Skeletal muscle tissue (tissue), 4 donors: ENCODE data around the gene HACL1. TPM values are rescaled to one million over a fixed set of nuclear protein-coding genes. Genes with fewer than 3 reads are reported as not detected.

ENCODE experiments used
- H3K27ac ChIP-seq: one replicate; pipeline ENCODE4 v1.7.0; 2013; ENCODE audit warnings: mild to moderate bottlenecking, low read depth, low read length, inconsistent platforms
- H3K27me3 ChIP-seq, 3 donors: one replicate each; pipeline ENCODE4 v1.7.0; 2013; ENCODE audit warnings: low read length in 3 of 3; ENCODE audit not compliant: control insufficient read depth in 3 of 3, insufficient read depth in 3 of 3
- H3K36me3 ChIP-seq, 3 donors: one replicate each; pipeline ENCODE4 v1.7.0; 2013; ENCODE audit warnings: low read length in 3 of 3; ENCODE audit not compliant: control insufficient read depth in 3 of 3, insufficient read depth in 3 of 3
- H3K4me1 ChIP-seq, 3 donors: one replicate each; pipeline ENCODE4 v1.7.0; 2013; ENCODE audit warnings: low read length in 3 of 3, mild to moderate bottlenecking in 3 of 3; ENCODE audit not compliant: control insufficient read depth in 3 of 3, insufficient read depth in 3 of 3
- H3K4me3 ChIP-seq, 3 donors: one replicate each; pipeline ENCODE4 v1.7.0; 2013; ENCODE audit warnings: low read length in 3 of 3
- H3K9ac ChIP-seq, 3 donors: one replicate each; pipeline ENCODE4 v1.7.0; 2013; ENCODE audit warnings: low read length in 3 of 3, mild to moderate bottlenecking in 3 of 3, moderate library complexity in 2 of 3, low read depth in 1 of 3
- H3K9me3 ChIP-seq, 3 donors: one replicate each; pipeline ENCODE4 v1.7.0; 2013; ENCODE audit warnings: low read length in 3 of 3; ENCODE audit not compliant: control insufficient read depth in 3 of 3
- total RNA-seq: library from RNA; depleted of rRNA; stranded (reverse); fragments of >200 nt; gene quantifications from one replicate; pipeline ENCODE4 v1.2.3, GENCODE V29; 2014
- donor health status: Osteomylitis.

The HACL1 gene
- total RNA-seq, 1 donor from 2014 or later = 16.7 TPM

DNA sequence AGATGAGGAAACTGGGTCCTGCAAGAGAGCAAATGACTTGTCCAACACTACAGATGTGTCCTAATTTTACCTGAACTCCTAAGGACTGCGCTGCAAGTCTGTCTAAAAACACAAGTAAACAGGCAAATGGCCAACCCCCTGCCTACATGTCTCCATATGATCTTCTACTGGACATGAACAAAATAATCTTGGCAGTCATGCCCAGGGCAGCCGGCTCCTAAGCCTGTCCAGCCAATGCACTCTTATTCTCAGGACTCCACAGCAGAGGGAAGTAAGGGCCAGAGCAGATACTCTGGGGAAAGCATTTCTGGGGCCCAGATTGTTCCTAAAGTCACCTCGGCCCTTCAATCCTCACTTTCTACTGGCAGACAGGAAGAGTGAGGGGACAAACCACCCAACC is 90.2 kb downstream of the HACL1 start:
- Histone ChIP-seq H3K9ac (no peak overlapping the region), H3K27ac (peak overlapping the region; percentile 71), H3K27me3 (no peaks in the 10 kb centered on the region), H3K36me3 (peaks cover 0 to 2% (median 0%) of the 10 kb centered on the region in 3 donors), H3K4me3 (no peak overlapping the region), H3K4me1 (peaks cover 10 to 49% (median 36%) of the 10 kb centered on the region in 3 donors), H3K9me3 (no peaks in the 10 kb centered on the region)

Other genes with a start within 250 kb of the HACL1 start
- 42.3 TPM for gene METTL6, start 174.0 kb downstream of the HACL1 start, total RNA-seq
- 7.3 TPM for gene EAF1, start 174.0 kb downstream of the HACL1 start, total RNA-seq
- 14.1 TPM for gene COLQ, start 79.9 kb downstream of the HACL1 start, total RNA-seq
- 23.0 TPM for gene BTD, start 176 bp upstream of the HACL1 start, total RNA-seq
- 43.8 TPM for gene ANKRD28, start 196.4 kb upstream of the HACL1 start, total RNA-seq